Measurements from ENCODE around the gene CASP3.
"Not testable (repeated sequence)": the region's sequence is repeated elsewhere in the genome, so short reads cannot be mapped to it uniquely, and the experiment has no call there.

CASP3 gene

DNA sequence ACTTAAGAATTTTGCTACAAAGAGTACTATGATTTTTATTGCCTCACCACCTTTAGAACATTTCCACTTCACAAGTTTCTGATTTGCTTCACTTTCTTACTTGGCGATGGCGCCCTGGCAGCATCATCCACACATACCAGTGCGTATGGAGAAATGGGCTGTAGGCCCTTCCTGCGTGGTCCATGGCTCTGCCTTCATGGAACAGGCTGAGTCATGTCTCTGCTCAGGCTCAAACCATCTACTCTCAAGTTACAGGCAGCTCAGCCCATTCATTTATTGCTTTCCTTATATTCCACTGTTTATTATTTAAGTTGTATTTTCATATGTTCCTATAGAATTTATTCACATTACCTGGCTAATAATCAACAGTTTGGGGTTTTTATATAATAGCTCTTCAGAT, 21.1 kb downstream of the CASP3 start:
- no peak for DNase-seq

DNA sequence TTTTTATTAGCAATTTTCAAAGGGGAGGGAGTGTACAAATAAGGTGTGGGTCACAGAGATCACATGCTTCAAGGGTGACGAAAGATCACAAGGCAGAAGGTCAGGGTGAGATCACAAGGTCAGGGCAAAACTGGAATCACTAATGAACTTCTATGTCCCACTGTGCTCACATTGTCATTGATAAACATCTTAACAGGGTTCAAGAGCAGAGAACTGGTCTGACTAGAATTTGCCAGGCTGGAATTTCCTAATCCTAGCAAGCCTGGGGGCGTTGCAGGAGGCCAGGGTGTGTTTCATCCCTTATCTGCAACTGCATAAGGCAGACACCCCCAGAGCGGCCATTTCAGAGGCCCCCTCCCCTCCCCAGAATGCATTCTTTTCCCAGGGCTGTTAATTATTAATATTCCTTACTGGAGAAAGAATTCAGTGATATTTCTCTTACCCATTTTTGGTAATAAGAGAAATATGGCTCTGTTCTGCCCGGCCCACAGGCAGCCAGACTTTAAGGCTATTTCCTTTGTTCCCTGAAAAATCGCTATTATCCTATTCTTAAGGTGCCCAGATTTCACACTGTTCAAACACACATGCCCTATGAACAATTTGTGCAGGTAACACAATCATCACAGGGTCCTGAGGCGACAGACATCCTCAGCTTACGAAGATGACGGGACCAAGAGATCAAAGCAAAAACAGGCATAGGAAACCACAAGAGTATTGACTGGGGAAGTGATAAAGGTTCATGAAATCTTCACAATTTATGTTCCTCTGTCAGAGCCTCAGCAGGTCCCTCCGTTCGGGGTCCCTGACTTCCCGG, 23.3 kb downstream of the CASP3 start:
- DNase-seq = not testable (repeated sequence)

DNA sequence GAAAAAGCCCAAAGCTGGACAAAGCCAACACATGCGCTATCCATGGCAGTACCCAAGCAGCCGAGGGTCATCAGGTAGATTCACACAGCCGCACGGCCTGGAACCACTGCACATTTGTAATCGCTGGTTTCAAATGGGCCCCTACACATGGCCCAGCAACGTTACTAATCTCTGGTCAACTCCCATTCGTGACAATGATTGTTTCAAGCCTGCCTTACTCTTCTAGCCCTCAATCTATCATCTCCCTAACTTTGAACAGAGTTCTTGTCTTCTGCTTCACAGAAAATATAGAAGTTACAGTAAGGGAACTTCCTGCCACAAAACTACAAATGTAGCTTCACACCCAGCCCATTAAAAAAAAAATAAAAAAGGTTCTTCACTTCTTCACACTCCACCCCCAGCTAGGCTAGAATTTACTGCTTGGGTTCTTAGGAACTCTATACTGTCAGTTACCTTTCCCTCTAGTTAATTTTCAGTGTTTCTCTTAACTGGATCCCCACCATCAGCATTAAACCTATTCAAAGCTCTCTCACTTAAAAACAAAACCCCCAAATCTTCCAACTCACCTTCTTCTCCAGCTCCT, 24.2 kb downstream of the CASP3 start:
- DNase-seq = no peak

DNA sequence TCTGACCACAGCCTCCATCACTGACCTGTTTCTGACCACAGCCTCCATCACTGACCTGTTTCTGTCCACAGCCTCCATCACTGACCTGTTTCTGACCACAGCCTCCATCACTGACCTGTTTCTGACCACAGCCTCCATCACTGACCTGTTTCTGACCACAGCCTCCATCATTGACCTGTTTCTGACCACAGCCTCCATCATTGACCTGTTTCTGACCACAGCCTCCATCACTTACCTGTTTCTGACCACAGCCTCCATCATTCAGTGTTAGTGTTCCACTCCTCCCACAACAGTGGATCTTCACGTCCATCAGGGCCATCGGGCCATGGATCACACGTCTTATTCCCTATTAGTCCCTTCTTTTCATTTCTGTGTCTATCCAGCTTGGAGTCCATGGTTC, 24.7 kb downstream of the CASP3 start:
- DNase-seq = not testable (repeated sequence)

DNA sequence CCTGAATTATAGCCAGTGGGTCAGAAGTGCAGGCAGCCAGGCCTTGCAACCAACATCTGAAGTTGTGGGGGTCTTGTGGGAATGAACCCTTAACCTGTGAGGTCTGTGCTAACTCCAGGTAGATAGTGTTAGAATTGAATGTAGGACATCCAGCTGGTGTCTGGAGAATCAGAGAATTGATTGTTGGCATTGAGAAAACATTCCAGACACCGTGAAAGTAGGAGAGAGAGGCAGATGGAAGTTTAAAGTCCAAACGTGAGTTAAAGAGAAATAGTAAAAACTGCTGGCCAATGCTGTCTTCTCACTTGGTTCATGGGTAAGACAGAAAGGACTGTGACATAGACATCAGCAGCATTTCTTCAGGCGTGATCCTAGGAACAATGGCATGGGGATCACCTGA, 27.7 kb downstream of the CASP3 start:
- DNase-seq = no peak

DNA sequence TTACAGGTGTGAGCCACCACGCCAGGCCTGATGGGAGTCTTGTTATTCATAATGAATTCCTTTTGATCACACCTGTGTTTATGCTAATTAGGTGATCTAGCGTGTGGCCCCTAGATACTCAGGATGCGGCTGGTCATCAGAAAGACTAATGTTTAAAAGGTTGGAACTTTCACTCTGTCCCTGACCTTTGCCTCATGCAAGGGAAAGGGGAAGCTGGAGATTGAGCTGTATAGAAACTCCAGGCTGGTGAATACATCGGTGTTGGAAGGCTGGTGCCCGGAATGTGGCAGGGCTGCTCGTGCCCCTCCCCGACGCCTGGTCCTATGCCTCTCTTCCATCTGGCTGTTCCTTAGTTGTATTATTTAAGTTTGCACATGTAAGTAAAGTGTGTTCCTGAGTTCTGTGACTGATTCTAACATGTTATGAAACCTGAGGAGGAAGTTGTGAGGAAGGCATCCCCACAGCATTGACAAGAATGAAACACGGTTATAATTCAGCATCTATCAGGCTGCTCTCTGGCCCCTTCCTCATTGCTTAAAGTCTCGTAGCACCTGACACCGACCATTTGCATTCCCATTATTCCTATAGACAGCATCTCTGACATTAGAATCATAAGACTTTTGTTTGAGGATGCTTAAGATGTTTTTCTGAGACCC, 28.9 kb downstream of the CASP3 start:
- DNase-seq = no peak

DNA sequence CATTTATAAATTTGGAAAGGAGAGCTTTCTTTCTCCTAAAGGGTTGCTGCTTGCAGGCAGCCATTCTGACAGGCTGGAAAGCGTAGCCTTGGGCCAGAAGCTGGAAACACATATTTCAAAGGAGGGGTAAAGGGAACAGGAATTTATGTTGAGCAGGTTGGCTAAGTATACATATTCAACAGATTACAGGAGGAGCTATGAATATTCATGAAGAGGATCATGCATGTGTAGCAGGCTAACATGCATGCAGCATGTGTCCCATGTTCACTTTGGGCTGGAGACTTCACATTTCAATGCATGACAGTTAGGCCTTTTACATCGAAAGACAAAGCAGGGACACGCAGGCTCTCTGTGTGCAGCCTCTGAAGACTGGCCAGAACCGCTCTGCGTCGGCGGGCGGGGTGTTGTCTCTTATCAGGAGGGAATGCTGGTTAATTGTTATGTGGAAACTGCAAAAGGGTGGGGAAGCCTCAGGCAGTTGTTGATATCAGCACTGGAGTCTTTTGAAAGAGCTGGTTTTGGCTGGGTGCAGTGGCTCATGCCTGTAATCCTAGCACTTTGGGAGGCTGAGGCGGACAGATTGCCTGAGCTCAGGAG, 31.5 kb downstream of the CASP3 start:
- DNase-seq = no peak

DNA sequence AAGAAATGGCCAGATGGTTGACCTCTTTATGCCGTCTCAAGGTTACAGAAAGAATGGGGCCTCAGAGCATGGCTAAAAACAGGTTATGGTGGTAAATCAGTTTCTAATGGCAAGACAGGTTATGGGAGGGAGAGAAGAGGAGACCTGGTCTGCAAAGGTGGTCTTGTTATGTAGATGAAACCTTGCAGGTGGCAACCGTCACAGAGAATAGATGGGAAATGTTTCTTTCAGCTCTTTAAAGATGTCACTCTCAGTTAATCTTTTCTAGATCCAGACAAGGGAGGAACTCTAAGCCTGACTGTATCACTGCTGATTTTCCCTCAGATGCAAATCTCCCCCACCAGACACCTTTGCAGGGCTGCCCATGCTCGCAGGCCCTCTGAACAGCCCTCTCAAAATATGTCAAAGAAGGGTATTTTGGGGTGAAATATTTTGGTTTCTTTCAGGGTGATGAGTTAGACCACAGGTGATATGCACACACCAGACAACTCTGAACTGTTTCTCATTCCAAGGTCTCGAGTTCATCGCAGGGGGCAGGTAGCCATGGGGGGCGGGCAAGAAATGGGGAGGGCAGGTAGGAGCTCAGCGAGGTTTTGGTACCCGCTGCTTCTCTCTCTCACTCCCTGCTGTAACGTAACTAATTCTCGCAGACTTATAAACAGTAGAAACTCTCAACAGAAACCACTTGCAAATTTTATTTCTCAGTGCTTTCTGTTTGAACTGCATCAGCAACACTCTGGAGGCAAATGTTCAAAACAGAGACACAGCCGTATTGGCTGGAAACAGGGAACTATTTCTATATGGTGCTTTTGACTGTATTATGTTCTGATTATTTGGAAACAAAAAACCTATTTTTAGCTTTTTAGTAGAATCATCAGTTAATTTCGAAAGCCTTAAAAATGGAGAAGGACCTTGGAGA, 32.4 kb downstream of the CASP3 start:
- DNase-seq = no peak

DNA sequence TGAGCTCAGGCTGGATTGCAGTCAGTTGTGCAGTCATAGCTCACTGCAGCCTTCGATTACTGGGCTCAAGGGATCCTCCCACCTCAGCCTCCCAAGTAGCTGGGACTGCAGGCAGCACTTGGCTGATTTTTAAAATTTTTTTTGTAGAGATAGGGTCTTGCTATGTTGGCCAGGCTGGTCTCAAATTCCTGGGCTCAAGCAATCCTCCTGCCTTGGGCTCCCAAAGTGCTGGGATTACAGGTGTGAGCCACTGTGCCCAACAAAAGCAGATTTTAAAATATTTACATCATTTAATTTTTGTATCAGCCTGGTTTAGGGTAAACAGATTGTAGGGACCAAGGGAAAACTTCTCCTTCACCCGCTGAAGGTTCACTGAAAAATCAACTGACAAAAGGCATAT, 33.1 kb downstream of the CASP3 start:
- DNase-seq = not testable (repeated sequence)

DNA sequence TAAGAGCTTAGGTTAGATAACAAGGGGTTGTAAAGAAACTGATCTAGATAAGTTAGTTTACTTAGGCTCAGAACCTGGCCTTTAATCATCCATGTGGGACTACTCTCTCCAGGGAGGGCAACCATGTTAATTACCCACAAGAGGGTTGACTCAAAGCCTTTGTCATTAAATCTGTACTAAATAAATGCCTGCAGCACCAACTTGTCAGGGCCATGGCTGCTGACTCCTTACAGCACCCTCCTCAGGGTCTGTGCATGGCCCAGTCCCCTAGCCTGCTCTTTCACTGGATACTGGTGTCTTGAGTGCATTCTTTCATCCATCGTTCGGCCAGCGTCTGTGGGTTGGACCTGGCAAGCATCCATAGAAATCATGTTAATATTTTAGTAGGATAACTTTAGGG, 34.7 kb downstream of the CASP3 start:
- DNase-seq = no peak

DNA sequence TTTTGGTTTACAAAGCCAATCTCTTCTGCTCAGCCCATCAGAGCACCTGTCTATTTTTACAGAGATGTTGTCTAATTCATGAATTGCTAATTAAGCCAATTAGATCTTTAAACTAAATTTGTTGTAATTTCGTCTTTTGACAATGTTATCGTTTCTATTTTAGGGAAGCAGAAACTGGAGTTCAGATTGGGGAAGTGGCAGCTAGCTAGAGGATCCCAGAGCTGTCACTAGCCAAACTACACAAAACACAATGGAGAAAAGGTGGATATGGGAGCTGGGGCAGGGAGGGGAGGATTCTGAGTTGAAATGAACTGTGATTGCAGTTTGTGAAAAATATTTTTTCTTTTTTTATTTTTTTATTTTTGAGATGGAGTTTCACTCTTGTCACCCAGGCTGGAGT, 35.8 kb downstream of the CASP3 start:
- no peak for DNase-seq

DNA sequence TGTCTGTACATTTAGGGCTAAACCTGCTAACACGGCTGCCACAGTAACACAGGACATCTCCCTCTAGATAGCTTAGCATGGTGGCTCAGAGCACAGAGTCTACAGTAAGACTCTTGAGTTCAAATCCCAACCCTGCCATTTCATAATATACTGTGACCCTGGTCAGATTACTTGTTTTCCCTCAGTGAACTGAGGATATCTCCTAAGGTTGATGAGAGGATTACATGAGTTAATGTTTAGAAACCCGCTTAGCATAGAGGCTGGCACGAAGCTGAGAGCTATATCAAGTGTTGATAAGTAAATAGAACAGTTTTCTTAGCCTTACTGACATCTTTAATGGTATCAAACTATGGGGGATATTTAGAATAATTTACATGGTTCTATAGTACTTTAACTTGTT, 37.2 kb downstream of the CASP3 start:
- DNase-seq = no peak

DNA sequence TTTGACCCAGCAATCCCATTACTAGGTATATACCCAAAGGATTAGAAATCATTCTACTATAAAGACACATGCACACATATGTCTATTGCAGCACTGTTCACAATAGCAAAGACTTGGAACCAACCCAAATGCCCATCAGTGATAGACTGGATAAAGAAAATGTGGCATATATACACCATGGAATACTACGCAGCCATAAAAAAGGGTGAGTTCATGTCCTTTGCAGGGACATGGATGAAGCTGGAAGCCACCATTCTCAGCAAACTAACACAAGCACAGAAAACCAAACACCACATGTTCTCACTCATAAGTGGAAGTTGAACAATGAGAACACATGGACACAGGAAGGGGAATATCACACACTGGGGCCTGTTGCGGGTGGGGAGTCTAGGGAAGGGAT, 41.8 kb downstream of the CASP3 start:
- DNase-seq = not testable (repeated sequence)

DNA sequence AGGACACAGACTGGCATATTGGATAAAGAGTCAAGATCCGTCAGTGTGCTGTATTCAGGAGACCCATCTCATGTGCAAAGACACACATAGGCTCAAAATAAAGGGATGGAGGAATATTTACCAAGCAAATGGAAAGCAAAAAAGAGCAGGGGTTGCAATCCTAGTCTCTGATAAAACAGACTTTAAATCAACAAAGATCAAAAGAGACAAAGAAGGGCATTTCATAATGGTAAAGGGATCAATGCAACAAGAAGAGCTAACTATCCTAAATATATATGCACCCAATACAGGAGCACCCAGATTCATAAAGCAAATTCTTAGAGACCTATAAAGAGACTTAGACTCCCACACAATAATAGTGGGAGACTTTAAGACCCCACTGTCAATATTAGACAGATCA, 46.4 kb downstream of the CASP3 start:
- DNase-seq = not testable (repeated sequence)

DNA sequence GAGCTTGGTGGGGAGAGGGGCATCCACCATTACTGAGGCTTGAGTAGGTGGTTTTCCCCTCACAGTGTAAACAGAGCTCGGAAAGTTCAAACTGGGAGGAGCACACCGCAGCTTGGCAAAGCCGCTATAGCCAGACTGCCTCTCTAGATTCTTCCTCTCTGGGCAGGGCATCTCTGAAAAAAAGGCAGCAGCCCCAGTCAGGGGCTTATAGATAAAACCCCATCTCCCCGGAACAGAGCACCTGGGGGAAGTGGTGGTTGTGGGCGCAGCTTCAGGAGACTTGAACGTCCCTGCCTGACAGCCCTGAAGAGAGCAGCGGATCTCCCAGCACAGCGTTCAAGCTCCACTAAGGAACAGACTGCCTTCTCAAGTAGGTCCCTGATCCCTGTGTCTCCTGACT, 48.3 kb downstream of the CASP3 start:
- DNase-seq = not testable (repeated sequence)

DNA sequence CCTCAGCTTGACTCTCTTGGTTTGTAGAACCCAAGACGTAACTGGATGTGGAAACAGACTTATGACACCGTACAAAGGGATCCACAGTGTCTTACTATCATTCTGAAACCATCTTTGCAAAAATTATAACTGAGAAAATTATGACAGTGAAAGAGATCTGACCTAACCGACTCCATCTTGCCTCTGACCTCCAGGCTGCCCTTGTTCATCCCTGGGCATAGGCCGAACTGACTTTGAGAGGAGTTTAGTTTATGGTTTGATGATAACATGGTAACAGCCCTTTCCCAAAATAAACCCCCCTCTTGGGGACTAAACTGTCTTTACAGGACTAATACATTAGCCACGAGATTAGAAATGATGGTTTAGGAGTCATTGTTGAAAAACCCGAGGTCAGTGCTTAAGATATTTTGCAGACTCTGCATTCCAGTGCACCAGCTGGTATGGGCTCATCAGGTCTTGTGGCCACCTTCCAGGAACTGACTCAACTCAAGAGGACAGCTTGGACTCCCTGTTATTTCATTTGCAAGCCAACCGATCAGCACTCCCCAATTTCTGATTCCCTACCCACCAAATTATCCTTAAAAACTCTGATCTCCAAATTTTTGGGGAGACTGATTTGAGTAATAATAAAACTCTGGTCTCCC, 49.6 kb downstream of the CASP3 start:
- DNase-seq = no peak

DNA sequence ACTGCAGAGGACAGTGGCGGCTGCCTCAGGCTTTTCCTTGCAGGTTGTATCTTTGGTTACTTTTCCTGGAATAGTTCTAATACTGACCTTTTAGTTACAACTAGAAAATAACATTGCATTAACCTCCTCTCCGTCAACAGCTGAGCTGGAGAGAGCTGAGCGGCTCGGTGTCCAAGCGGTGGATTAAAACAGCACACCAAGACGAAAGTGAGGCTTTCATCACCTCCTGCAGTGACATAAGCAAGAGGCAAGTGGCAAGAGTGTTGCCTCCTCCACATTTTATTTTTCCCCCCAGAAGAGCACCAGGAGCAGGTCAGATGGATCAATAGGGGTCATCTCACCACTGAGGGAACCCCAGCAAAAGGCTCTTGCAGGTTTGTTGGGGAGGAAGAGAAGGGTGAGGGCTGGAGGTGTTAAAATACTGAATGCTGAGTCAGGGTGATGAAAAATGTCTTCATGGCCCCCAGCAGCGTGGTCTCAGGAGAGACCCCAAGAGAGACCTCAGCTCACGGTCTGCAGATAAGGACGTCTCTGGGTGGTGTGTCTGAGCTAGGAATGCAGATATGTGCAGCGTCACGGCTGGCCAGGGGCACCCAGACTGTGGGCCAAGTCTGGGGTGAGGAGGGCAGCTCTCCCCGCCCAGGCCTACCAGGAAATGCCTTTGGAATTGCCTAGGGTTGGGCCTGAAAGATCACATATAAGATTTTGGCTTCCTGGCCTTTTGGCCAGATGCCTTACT, 50.3 kb downstream of the CASP3 start:
- DNase-seq = no peak

DNA sequence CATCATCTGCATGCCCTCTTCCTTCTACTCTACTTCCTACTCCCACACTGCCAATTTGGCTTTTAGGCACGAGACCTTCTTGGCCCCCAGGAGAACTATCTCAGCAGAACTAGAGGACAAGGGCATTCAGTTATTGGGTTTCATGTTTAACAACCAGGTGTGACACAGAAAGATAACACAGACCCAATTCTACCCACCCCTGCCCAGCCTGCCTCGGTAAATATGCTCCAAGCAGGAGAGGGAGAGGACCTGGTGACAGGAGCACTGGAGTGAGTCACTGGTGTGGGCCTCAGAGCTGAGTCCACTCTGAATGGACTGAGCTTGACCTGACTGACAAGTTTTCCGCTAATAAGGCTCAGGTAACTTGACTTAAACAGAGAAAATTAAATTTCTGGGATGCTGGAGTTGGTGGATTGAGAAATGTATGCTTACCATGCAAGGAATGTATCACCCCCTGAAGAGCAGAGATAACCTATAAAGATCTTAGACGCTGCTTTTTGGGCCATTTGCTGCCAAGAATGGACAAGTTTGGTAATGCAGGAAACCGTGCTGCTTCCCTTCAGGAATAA, 52.5 kb downstream of the CASP3 start:
- DNase-seq = no peak

DNA sequence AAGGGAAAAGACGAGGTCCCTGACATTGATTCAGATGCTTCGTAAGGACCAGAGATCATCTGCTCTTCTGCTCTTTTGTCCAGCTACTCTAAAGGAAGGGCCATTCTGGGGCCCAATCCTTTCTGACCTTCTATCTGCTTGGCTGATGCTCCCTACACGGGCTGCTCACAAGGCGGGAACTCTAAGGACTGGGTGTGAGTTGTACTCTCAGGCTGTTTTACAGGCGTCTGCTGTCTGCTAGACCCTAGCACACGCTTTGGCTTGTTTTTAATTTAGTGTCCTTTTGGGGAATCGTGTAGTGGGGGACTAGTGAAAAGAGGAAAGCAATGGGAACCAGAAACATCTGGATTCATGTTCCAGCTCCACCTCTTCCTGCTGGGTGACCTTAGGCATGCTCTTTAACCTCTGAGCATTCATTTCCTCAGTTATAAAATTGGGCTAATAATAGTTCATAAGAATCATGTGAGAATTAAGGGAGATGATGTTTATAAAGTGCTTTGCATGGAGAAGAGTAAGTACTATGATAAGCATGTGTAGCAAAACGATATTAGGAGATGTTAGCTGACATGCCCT, 53.1 kb downstream of the CASP3 start:
- no peak for DNase-seq

DNA sequence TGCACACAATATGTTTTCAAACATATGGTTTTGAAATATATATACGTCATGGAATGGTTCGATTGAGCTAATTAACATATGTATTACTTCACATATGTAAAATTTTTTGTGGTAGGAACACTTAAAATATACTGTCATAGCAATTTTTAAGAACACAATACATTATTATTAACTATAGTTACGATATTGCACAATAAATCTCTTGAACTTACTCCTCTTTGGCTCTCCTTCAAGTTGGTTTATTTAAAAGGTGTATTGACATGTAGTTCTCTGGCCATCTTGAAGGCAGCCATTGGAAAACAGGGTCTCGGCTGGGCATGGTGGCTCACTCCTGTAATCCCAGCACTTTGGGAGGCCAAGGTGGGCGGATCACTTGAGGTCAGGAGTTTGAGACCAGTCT, 53.8 kb downstream of the CASP3 start:
- no peak for DNase-seq

DNA sequence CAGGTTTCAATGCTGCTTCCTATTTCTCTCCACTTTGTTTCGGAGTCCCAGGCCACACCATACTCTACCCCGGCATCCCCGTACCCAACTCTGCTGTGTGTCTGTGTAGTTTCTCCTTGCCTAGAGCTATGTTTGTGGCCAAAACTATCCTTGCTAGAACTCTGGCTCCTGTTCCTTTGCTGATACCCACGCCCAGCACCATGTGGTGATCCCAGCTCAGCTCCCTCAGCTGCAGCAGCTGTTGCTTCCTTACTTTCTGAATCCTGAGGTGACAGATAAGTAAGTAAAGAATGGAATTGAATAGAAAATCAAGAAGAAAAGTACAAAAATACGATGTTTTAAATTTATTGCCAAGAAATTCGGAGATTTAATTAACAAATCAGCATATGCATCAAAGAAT, 55.8 kb downstream of the CASP3 start:
- DNase-seq = no peak
